Measurements from ENCODE around the gene COX10. TPM values are rescaled to one million over a fixed set of nuclear protein-coding genes. Genes with fewer than 3 reads are reported as not detected.
"Not testable (repeated sequence)": the region's sequence is repeated elsewhere in the genome, so short reads cannot be mapped to it uniquely, and the experiment has no call there.

COX10 gene
- total RNA-seq, 1 donor from 2014 or later, result 21.8 TPM

DNA sequence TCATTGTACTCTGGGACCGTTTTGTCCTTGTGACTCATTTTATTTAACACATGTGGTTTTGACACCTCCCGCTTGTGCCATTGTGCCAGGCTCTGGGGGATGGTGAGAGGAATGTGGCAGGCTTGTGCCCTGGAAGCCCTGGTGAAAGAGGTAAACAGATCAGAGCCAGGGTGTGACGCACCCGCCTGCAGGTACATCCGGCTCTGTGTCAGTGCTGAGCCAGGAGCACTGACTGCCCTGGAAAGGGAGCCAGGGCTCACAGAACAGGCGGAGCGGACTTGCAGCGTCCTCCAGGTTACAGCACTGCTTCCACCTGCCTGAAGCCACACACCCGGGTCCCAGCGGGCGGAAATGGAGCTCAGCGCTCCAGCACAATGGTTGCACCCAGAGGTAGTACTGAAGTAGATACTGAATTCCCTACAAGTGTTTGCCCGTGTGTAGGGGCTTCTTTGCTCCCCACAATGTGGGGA is 136.7 kb downstream of the COX10 start:
- DNase-seq, result no peak

DNA sequence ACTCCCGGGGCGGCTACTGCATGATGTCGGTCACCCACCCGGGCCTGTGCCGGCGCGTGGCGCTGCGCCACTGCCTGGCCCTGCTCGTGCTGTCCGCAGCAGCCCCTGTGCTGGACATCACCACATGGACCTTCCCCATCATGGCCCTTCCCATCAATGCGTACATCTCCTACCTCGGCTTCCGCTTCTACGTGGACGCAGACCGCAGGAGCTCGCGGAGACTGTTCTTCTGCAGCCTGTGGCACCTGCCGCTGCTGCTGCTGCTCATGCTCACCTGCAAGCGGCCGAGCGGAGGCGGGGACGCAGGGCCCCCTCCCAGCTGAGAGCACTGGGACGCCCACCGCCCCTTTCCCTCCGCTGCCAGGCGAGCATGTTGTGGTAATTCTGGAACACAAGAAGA is 137.6 kb downstream of the COX10 start:
- no peak for DNase-seq

DNA sequence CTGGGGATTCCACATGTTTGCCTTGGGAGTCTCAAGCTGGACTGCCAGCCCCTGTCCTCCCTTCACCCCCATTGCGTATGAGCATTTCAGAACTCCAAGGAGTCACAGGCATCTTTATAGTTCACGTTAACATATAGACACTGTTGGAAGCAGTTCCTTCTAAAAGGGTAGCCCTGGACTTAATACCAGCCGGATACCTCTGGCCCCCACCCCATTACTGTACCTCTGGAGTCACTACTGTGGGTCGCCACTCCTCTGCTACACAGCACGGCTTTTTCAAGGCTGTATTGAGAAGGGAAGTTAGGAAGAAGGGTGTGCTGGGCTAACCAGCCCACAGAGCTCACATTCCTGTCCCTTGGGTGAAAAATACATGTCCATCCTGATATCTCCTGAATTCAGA is 138.5 kb downstream of the COX10 start:
- no peak for DNase-seq

DNA sequence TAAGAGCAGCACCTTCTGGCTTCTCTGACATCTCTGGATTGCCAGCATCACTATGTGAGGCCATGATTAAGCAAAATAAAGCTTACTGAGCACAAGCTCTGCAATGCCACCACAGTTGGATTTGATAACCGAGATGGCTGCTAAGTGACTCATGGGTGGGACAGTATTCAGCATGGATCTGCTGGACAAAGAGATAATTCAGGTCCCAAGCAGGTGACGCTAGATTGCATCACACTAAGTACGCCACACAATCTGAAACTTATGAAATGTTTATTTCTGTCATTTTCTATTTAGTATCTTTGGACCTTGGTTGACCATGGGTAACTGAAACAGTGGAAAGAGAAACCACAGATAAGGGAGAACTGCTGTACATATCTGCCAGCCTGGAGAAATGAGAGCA is 139.9 kb downstream of the COX10 start:
- no peak for DNase-seq

DNA sequence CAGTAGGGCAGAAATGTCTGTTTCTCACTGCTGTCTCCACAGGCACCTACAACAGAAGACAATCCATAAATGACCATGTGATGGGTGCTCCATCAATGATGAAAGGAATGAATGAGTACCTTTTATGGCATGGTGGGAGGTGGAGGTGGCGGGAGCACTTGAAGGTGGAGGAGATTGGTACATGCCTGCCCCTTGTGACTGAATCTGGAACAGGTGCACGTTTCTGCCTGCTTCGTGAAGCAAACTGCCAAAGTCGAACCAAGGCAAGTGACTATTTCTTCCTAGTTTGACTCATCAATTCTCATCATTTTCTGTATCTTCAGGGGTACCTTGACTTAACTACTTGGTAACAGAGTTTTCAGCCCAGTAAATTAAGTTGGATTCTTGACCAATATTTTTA is 141.9 kb downstream of the COX10 start:
- no peak for DNase-seq

DNA sequence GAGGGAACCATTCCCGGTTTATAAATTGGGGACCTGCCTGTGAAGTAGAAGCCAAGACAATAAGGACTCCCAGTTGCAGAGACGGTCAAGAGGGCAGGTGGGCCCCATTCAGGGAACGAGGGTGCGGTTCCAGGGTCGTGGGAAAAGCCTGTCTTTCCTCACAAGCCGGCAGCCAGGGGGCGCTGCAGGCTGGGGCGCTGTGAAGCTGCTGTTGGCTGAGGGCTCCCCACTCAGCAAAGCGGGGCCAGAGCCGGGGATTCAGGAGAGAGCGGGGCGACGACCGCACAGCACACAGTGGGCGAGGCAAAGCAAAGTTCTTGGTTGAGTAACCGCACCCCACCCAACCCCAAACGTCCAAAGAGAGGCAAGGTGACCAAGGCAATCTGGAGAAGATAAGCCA is 142.5 kb downstream of the COX10 start:
- no peak for DNase-seq

DNA sequence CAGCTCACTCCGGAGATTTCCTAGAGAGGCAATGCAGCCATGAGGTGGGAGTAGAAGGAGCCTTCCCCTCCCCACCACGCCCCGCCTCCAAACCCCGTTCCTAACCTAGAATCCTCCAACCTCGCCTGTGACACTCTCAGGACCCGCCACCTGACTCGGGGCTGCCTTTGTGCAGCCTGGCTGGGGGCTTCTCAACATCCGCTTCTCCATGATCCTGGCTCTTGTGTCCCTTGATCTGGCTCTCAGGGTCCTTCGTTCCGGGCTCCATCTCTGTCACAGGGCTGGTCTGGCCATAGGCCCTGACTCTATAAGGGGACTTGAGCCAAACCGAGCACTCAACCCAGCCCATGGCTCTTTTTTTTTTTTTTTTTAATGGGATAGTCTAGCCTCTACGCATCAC is 143.1 kb downstream of the COX10 start:
- DNase-seq, result no peak

DNA sequence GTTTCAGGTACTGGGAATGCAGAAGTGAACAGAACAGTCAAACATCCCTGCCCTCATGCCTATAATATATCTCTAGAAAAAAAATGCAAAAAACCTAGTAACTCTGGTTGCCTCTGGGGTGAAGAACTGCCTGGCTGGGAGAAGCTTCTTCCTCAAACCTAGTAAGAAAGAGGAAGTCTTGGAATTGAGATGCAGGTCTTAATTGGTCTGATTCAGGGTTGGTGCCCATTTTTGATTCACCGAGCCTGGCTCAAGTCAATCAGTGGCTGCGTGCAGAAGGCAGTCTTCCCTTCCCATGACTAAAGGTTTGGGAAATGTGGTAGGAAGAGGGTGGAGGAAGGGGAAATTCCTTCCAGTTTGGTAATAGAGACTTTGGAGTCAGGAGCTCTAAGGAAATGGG is 145.0 kb downstream of the COX10 start:
- DNase-seq, result no peak

DNA sequence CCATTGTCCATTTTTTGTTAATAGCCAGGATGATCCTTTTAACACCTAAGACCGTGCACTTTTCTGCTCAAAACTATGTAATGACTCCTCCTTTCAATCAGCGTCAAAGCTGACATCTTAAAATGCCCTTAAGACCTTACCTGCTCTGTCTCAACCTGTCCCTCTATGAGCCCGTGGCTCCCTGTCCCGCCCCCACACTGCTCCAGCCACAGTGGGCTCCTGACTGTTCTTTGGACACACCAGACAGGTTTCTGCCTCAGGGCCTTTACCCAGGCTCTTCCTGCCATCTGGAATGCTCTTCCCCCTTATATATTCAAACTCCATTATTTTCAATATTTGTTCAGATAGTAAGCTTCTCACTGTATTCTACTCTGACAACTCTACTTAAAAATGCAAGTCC is 153.3 kb downstream of the COX10 start:
- DNase-seq, result no peak

DNA sequence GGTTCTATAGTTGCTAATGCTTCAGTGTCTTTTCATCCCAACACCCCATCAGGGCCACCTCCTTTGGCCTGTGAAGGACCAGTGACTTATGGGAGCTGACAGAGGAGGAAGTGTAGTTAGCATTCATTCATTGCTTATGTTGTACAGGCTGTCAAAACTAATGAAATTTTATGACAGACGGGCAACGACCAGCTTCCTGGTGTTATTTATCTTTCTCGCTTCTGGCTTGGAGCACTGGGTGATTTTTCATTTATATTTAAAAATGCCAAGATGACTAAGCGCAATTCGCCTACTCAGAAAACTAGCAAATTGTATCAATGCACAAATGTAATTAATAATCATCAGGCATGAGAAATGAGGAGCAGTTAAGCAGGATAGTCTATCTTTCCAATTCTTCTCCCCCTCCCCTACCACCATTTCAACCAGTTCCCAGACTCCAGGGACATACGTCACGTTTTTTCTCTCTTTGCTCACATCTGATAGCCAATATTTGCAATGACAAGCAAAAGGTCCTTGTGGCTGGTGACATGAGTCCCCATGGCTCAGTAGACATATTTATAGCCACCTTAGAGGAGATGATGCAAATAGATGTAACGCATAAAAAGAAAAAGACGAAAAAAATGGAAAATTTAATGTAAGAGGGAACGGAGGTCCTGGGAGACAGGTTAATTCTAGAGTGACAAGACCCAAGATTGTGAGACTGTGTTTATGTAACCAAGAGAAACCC is 156.1 kb downstream of the COX10 start:
- DNase-seq, result no peak

DNA sequence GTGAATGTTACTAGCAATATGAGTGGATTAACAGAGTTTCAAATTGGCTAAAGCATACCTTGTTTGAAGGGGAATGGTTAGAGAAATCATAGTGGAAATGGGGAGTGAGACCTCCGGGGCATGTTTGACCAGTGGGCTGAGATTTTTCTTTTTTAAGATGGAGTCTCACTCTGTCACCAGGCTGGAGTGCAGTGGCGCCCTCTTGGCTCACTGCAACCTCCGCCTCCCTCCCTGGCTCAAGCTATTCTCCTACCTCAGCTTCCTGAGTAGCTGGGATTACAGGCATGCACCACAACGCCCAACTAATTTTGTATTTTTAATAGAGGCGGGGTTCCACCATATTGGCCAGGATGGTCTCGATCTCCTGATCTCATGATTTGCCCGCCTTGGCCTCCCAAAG is 157.7 kb downstream of the COX10 start:
- DNase-seq, result no peak

DNA sequence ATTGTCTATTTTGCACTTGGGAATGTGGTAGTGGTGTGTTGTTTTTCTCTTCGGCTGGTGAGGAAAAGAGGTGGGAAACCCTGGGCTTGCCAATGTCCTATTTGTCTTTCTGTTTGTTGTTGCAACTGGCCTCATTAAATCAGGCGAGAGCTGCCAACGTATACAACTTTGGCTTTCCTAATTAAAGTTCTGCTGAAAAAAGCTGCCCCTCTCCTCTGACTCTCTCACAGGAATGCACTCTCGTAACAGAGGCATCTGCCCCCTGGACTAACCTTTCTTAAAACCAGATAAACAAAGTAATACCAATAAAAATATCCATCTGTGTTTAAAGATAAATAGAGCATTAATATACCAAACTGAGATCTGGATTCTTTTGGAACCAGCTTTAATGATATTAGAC is 159.6 kb downstream of the COX10 start:
- DNase-seq, result no peak

DNA sequence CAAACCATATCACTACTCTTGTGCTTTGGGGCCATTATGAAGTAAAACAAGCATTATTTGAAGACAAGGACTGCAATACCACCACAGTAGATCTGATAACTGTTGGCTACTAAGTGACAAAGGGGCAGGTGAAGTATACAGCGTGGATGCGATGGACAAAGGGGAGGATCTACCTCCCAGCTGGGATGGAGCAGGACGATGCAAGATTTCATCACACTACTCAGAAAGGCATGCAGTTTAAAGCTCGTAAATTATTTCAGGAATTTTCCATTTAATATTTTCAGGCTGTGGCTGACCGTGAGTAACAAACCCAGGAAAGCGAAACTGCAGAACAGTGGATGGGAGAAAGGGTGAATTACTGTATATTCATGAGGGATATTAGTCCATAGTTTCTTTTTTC is 161.9 kb downstream of the COX10 start:
- DNase-seq, result not testable (repeated sequence)

DNA sequence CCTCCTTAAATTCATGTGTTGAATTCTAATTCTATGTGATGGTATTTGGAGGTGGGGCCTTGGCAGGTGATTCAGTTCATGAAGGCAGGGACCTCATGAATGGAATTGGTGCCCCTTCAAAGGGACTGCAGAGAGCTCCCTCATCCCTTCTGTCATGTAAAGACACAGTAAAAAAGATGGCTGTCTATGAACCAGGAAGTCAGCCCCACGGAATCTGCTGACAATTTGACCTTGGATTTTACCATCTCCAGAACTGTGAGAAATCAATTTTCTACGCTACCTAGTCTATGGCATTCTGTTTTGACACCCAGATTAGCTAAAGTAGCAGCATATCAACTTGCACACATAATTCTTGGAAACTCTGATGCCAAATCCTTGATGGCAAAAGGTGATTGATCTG is 165.7 kb downstream of the COX10 start:
- DNase-seq, result not testable (repeated sequence)

DNA sequence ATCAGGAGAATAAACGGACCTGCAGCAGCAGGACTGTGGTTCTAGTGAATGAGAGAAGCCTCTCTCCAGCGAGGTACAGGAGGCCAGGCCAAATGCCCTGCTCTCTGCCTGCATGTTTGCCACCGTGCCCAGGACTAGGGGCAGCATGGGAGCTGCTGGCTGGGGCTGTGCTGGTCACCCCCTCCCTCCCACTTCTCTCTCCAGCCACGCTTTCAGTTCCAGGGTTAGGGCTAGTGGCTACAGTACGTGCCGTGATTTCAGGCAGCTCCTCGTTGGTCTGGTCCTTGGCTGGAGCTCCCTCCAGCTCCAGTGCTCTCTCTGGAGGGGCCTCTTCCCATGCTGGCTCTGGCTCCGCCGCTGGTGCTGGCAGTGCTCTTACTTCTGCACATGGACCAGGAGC is 166.7 kb downstream of the COX10 start:
- DNase-seq, result not testable (repeated sequence)

DNA sequence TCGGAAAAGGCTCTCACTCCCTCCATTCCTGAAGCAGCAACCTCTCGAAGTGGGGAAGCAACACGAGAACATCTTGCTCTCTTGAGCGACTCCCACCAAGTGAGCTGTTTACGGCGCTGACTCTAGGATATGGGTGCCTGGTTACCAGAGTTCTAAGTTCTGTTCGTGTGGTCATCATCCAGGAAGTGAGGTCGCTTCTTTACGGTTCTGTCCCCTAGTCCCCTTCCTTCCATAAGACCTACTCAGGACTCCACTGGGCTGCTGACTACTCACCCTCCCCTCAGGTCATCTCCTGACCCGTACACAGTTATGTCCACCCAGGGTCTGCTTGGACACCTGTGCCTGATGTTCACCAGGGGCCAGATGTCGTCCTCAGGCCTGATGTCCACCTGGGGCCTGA is 167.5 kb downstream of the COX10 start, which contains the start of gene CDRT15:
Gene CDRT15, minus strand, starts transcription at position 101 of the 400 bp plus-strand sequence. Its CDS starts 29 bp downstream, at position 72.
- DNase-seq, result not testable (repeated sequence)

DNA sequence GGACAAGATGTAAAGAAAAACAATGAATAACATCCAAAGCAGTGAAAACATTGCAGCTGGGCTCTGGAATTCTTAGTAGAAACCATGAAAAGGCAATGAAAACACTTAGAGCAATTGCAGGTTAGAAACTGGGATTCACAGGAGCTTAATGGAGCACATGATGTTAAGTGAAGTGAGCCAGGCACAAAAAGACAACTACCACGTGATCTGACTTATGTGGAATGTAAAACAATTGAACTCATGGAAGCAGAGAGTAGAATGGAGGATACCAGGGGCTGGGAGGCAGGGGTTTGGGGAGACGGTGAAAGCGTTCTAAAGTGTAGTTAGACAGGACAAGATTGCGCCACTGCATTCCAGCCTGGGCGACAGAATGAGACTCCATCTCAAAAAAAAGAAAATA is 170.0 kb downstream of the COX10 start:
- DNase-seq, result not testable (repeated sequence)

DNA sequence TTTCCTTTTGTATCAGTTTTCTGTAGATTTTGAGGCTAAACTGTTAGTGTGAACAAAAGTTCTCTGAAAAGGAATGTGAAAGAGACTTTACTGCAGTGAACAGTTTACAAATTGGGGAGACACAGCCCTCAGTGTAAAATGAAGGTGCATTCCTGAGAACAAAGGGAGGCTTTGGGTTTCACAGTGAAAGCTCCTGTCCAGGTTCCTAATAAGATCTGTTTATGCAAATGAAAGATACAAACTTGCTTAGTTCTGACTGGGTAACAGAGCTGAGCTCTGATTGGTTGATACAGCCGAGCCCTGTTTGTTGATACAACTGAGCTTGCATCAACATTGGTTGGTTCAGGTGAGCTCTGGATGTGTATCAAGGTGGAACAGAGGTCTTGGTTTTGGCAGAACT is 175.7 kb downstream of the COX10 start:
- DNase-seq, result no peak

DNA sequence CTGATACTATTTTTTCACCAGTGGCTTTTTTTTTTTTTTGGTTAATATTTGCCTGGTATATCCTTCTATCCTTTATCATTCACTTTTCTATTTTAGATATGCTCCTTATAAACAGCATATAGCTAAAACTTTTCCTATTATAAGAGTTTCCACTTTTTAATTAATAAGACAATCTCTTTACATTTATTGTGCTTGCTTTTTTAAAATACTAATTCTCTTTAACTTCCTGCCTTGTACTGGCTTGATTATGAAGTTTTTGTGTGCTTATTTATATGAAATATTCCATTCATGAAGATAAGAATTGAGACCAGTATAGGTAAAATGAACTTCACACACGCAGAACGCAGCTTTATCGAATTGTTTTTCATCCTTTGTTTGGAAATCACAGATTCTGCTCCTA is 176.3 kb downstream of the COX10 start:
- DNase-seq, result no peak

Small RNA genes within 50 kb of the gene (small RNA-seq; reads per million reads assigned to genes)
- not detected for gene RF00090

Other genes starting within 250 kb of the COX10 start
- not detected for gene CDRT15, start 167.4 kb downstream of the COX10 start, total RNA-seq
- gene HS3ST3B1, start 231.6 kb downstream of the COX10 start, total RNA-seq, result 1.6 TPM

All from occipital lobe (tissue), 3 donors.